H1 (cell line): ENCODE data around the gene RHBDF1. TPM values are rescaled to one million over a fixed set of nuclear protein-coding genes. Genes with fewer than 3 reads are reported as not detected.

ENCODE experiments used
- CBX8 ChIP-seq: fragments of 300-800, 300-1000 bp; sonication (generic); IDR thresholded peaks from 2 replicates; pipeline ENCODE4 v1.7.1; 2016; ENCODE audit warnings: low read depth, low read length, borderline replicate concordance
- CHD1 ChIP-seq: IDR thresholded peaks from 2 replicates; pipeline ENCODE4 v1.6.1; 2012; ENCODE audit warnings: low read depth, low read length, improper control_type of control experiment
- CHD7 ChIP-seq: fragments of 300-600 bp; sonication (generic); IDR thresholded peaks from 2 replicates; pipeline ENCODE4 v1.7.1; 2012; ENCODE audit warnings: low read length, moderate library complexity, mild to moderate bottlenecking, inconsistent platforms; ENCODE audit not compliant: insufficient replicate concordance
- CREB1 ChIP-seq: IDR thresholded peaks from 2 replicates; pipeline ENCODE4 v1.6.1; 2012; ENCODE audit warnings: inconsistent platforms
- E2F6 ChIP-seq: IDR thresholded peaks from 2 replicates; pipeline ENCODE4 v1.6.1; 2012; ENCODE audit warnings: inconsistent platforms
- EP300 ChIP-seq, 2 experiments: IDR thresholded peaks; 1 replicate in 1 of 2; 2 replicates in 1 of 2; pipeline ENCODE4 v1.6.1; 2011 to 2012; ENCODE audit warnings: low read depth in 2 of 2, low read length in 2 of 2, mild to moderate bottlenecking in 2 of 2, borderline replicate concordance in 1 of 2, inconsistent platforms in 1 of 2, moderate library complexity in 1 of 2
- JUND ChIP-seq: IDR thresholded peaks from 2 replicates; pipeline ENCODE4 v1.6.1; 2011; ENCODE audit warnings: mild to moderate bottlenecking, improper control_type of control experiment, low read length
- KDM1A ChIP-seq: fragments of 200-600, 300-600 bp; sonication (generic); IDR thresholded peaks from 2 replicates; pipeline ENCODE4 v1.7.1; 2016; ENCODE audit warnings: mild to moderate bottlenecking, low read length, borderline replicate concordance
- PHF8 ChIP-seq: fragments of 200-600 bp; sonication (generic); conservative IDR thresholded peaks from 2 replicates; pipeline ENCODE4 v1.7.1; 2012; ENCODE audit warnings: low read depth, mild to moderate bottlenecking, inconsistent platforms, low read length, moderate library complexity
- SRF ChIP-seq: IDR thresholded peaks from 2 replicates; pipeline ENCODE4 v1.6.1; 2011; ENCODE audit warnings: mild to moderate bottlenecking, low read depth, low read length, moderate library complexity
- polyA plus RNA-seq, 7 experiments: library from polyadenylated mRNA; depleted of rRNA in 3 of 7; stranded (reverse) in 5 of 7; unstranded in 2 of 7; fragments of >200 nt in 5 of 7; fragments of 200-250 nt in 2 of 7; gene quantifications; 1 replicate in 5 of 7; 2 replicates in 1 of 7; 4 replicates in 1 of 7; pipeline versions ENCODE4 v1.2.1 to v1.2.3, GENCODE V29; 2011 to 2013; ENCODE audit warnings: missing spikeins in 2 of 7, mixed read lengths in 2 of 7
- total RNA-seq: library from RNA; stranded (reverse); fragmentation: NEBNext Ultra II Directional; extraction: Animal tissue kit (Norgen Biotek cat#: 25700); gene quantifications from 2 replicates; pipeline ENCODE4 v1.2.1, GENCODE V29; 2021

The RHBDF1 gene
- total and polyA plus RNA-seq, 2 of the 8 experiments (the other 6 are each of a cell fraction or from before 2014, with no cell fraction given), result 37.4 to 51.6 TPM

GRCh38 chr16:36336-36984, 36.0 kb downstream of the RHBDF1 start (continued):
- TF ChIP-seq CHD7, result no peak
- TF ChIP-seq SRF, result no peak
- no peak for TF ChIP-seq CHD1
- TF ChIP-seq PHF8, result no peak
- no peak for TF ChIP-seq KDM1A
- TF ChIP-seq CBX8, result no peak
- TF ChIP-seq EP300 (IDR thresholded peaks at IDR 0.05; ENCODE audit: borderline replicate concordance in 1 of 2, low read depth in 2 of 2, low read length in 2 of 2), result no peak
- TF ChIP-seq E2F6, result no peak
- no peak for TF ChIP-seq JUND
- TF ChIP-seq CREB1, result no peak
